ENCODE data around the gene IFNG.
"Not testable (repeated sequence)": the region's sequence is repeated elsewhere in the genome, so short reads cannot be mapped to it uniquely, and the experiment has no call there.

IFNG gene

GRCh38 chr12:68159681-68160304 is at the start of gene IFNG:
IFNG (minus strand) TSS chr12:68159740; CDS start chr12:68159615, 125 bp downstream.
- DNase-seq, result no peak

GRCh38 chr12:68209048-68209728 is 49.6 kb upstream of the IFNG start:
- DNase-seq, result not testable (repeated sequence)

- DNase-seq, result no peak
Observed at GRCh38 chr12:68207276-68207675, 47.7 kb upstream of the IFNG start.

- no peak for DNase-seq
Observed at GRCh38 chr12:68206446-68206845, 46.9 kb upstream of the IFNG start.

GRCh38 chr12:68203460-68203875 is 43.9 kb upstream of the IFNG start:
- DNase-seq, result no peak

GRCh38 chr12:68200854-68201253 is 41.3 kb upstream of the IFNG start:
- DNase-seq, result no peak

DNA sequence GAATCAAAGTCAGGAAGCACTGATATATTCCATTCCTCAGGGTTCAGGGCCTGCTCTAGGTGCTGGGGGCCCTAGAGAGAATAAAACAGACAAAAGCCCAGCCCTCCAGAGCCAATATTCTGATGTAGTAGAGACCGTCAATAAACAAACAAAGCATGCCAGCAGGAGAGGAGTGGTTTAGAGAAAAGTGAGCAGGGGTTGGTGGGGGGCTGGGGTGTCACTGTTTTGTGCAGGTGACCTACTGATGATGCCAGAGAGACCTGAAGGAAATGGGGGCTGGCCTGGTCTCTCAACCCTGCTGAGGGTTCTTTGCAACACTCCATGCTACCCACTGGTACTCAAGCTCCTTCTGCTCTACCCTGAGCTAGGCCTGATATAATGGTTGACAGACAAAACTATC is 39.6 kb upstream of the IFNG start:
- DNase-seq, result no peak

DNA sequence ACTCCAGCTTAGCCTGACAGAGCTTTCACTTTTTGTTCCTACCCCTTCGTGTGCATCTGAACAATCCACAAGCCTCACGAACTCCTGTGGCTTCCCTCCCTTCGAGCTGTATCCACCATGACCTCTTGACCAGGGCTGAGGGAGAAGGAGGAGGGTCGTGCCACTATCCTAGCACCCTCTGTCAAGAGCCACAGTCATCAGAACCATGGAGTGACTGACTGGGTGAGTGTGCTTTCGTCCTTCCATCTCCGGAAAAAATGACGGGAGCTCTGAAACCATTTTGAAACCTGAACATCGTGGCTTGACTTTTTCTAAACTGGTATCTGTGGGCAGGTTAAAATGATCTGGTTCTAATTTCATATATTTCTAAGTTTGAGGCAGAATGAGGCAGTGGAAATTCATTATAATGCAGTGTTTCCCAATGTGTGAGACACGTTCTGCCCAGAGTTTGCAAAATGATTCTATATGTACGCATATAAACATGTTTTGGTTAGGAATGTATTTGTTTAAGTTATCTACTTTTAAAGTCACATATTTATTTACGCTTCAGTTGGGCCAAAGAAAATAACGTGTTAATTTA is 39.1 kb upstream of the IFNG start:
- no peak for DNase-seq

DNA sequence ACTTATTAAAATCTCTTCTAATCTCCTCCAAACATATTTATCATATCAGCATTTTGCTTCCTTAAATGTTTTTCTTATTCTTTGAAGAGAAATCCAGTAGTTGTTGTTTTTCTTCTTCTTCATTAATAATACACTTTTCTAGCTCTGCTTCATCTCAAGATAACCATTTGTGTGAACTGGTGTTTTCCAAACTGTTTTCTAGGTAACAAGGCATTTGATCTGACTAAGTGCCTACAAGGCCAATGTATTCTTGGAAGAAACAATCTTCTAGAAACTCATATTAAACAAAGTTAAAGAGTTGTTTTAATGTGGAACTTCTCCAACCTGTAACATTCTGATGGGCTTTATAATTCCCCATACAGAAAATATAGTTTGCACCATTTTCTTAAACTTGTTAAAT is 30.8 kb upstream of the IFNG start:
- DNase-seq, result no peak

GRCh38 chr12:68189821-68190242 is 30.3 kb upstream of the IFNG start:
- peak in 3 of 6 experiments; percentile 34 to 59 (median 46) for DNase-seq

DNA sequence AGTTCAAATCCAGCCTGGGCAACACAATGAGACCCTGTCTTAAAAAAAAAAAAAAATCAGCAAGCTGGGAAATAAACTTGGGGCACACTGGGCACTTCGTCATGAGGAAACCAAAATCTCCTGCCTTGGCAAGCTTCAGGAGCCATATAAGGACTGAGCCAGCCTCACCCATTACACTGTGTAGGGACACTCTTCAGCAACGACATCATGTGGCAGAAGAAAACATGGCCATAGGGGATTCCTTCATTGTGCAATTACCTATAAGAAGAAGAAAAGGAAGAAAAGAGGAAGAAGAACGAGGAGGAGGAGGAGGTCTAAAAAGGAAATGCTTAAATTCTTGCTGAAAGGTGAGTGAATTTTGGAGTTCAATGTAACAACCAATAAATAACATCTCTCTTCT is 26.1 kb upstream of the IFNG start:
- DNase-seq, result no peak

- DNase-seq, result peak; percentile 1 to 69 (median 48)
Observed at GRCh38 chr12:68180792-68181744, 21.5 kb upstream of the IFNG start.

DNA sequence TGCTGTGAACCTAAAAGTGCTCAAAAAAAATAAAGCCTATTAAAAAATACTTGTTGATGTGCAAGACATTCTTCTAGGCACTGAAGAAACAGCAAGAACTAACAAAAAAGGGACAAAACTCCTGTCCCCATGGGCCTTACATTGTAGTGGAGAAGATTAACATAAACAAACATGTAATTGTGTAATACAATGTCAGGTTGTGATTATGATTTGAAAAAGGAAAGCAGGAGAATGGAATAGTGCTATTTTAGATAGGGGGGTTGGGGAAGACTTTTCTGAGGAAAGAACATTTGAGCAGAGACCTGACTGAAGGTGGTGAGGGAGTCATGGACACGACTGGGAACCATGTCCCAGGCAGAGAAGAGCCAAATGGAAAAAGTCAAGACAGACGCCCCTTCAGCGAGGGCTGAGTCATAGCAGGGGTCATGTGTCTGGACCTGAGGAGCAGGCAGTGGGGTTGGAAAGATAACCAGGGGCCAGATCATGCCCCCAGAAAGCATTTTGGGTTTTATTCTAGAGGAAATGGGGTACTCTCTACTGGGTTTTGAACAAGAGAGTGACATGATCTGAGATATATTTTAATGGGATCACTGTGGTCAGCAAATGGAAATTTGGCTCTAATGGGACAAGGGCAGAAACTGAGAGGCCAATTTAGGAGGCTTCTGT is 19.4 kb upstream of the IFNG start:
- no peak for DNase-seq

DNA sequence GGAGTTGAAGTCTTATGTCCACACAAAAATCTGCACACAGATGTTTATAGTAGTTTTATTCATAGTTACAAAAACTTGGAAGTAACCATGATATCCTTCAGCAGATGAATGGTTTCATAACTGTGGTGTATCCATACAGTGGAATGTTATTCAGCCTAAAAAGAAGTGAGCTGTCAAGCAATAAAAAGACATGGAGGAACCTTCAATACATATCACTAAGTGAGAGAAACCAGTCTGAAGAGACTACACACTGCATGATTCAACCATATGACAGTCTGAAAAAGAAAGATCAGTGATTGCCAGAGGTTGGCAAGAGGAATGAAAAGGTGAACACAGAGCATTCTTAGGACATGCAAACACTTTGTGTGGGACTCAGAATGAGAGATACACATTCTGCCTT is 18.6 kb upstream of the IFNG start:
- no peak for DNase-seq

DNA sequence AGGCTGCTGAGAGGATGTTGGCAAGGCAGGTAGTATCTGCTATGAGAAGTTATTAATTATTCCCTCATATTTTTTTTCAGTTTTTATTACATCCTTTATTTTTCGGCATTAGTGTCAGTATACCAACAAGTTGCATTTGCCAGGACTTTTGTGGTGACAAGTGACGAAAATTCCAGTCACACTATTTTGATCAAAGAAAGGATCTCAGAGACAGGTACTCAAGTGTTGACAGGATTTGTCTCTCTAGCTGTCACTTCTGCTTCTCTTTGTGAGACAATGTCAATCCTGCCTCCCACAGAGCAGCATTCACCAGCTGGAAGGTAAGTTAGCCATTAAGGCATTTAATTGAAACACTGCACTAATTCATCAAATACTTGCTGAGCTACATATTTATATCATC is 18.0 kb upstream of the IFNG start:
- peak in 1 of 6 experiments; percentile 12 for DNase-seq

GRCh38 chr12:68176257-68176656 is 16.7 kb upstream of the IFNG start:
- no peak for DNase-seq

DNA sequence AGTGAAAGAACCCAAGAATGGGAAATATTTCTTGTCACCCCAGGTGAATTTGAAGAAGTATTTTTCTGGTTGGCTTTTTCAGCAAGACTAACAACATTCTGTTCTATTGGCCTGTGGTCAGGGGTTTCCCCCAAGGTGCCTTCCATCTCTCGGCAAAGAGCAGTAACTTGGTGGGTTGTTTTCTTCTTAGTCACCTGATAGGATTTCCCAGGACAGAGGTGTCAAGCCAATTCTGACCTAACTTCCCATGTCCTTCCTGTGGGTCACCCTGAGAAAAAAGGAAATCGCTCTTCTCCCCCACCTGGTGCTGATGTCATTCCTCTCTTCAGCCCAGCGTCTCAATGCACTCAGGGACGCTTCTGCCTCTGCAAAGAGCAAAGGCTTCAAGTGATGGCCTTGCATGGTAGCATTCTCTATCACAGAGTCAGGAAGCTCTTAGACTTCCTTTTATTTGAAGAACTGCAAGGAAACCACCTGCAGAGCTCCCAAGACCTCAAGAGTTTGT is 16.1 kb upstream of the IFNG start:
- peak; percentile 49 to 96 (median 78) for DNase-seq

- DNase-seq, result not testable (repeated sequence)
Observed at GRCh38 chr12:68174761-68175160, 15.2 kb upstream of the IFNG start.

DNA sequence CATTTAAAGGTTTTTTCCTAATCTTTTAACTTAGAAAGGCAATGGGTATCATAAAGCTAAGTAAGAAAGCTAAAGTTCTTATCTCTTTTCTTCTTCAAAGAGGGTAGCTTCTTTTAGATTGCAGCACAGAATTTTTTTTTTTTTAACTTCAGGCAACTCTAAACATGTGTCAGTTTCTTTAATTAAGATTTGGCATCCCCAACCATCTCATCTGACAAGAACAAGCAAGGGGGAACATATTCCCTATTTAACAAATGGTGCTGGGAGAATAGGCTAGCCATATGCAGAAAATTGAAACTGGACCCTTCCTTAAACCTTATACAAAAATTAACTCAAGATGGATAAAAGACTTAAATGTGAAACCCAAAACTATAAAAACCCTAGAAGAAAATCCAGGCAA is 14.3 kb upstream of the IFNG start:
- DNase-seq, result peak in 1 of 6 experiments; percentile 8

DNA sequence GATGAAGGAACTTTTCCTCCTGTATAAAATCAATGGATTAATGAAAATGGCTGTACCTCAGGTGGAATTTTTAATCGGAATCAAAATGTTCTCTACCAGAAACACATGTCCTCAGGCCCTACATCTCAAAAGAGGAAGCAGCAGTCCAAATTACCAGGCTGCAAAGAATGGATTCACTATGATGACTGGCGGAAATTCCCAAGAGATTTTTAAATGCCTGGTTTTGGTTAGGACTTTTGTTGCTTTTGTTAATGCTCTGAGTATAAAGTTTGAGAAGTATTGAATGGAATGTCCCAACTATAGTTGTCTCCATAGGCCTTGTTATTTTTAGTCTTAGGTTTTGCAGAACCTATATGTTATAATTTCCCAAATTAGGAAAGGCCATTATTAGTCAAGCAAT is 11.2 kb upstream of the IFNG start:
- DNase-seq, result no peak

DNA sequence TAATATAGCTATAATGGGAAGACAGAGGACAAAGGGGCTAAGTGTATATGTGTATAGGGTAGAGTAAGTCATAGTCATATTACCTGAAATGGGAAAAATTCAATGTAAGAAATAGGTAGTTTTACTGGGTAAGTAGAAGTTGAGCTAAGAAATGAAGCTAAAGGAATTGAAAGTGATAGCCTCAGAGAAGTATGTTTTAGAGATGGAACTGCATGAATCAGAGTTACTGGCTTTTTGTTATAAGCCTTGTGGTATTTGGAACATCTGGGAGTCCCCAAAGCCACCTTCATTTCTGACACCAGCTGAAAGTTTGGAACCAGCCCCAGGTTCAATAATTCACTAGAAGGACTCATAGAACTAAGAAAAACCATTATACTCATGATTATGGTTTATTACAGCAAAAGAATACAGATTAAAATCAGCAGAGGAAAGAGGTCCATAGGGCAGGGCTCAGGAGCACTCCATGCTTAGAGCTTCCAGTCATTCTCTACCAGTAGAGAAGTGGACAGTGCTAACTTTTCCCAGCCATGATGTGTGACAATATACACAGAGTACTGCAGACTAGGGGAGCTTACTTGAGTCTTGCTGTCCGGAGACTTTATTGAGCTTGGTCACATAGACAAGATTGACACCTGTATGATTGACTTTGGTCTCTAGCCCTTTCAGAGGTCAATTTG is 9.8 kb upstream of the IFNG start:
- no peak for DNase-seq
